ENCODE measurements around the gene INPP1.

GRCh38 chr2:190415794-190416775, 72.7 kb downstream of the INPP1 start:
- TF ChIP-seq FOXJ3 (CRISPR knock-in tag; IDR thresholded peaks at IDR 0.05) (no peak), CTCF (IDR thresholded peaks at IDR 0.05) (no peak), POLR2AphosphoS5 (IDR thresholded peaks at IDR 0.05; ENCODE audit: low read depth, low read length) (no peak)
